Large intestine (tissue), 3 donors: ENCODE results near the gene PIAS2. TPM values are rescaled to one million over a fixed set of nuclear protein-coding genes. Genes with fewer than 3 reads are reported as not detected.
"Not testable (repeated sequence)": the region's sequence is repeated elsewhere in the genome, so short reads cannot be mapped to it uniquely, and the experiment has no call there.

Source experiments
- DNase-seq, 2 donors: peaks; one replicate each; pipeline versions ENCODE4 v3.0.0 to v3.0.0-alpha.2; 2013
- H3K27ac ChIP-seq: one replicate; pipeline ENCODE4 v1.5.1; 2013; ENCODE audit warnings: low read length
- H3K27me3 ChIP-seq: 2 replicates; pipeline ENCODE4 v1.6.1; 2013; ENCODE audit warnings: low read length; ENCODE audit not compliant: control insufficient read depth, insufficient read depth
- H3K36me3 ChIP-seq: 2 replicates; pipeline ENCODE4 v1.6.1; 2013; ENCODE audit warnings: low read length; ENCODE audit not compliant: control insufficient read depth, insufficient read depth
- H3K4me1 ChIP-seq: one replicate; pipeline ENCODE4 v1.6.1; 2013; ENCODE audit warnings: low read length; ENCODE audit not compliant: control insufficient read depth, insufficient read depth
- H3K4me3 ChIP-seq: one replicate; pipeline ENCODE4 v1.5.1; 2013; ENCODE audit warnings: low read length
- H3K9me3 ChIP-seq: one replicate; pipeline ENCODE4 v1.6.1; 2013; ENCODE audit warnings: mild to moderate bottlenecking, low read depth, low read length, moderate library complexity; ENCODE audit not compliant: control insufficient read depth
- WGBS: methylation state at CpG from one replicate; pipeline ENCODE4 v1.1.5; 2013; ENCODE audit warnings: low lambda C conversion rate; ENCODE audit not compliant: insufficient coverage; 5-methylcytosine and 5-hydroxymethylcytosine counted together
- polyA plus RNA-seq: library from polyadenylated mRNA; unstranded; fragments of 120-200 nt; gene quantifications from one replicate; pipeline ENCODE4 v1.2.1, GENCODE V29; 2013

PIAS2 gene
- polyA plus RNA-seq, 1 donor = 13.1 TPM

DNA sequence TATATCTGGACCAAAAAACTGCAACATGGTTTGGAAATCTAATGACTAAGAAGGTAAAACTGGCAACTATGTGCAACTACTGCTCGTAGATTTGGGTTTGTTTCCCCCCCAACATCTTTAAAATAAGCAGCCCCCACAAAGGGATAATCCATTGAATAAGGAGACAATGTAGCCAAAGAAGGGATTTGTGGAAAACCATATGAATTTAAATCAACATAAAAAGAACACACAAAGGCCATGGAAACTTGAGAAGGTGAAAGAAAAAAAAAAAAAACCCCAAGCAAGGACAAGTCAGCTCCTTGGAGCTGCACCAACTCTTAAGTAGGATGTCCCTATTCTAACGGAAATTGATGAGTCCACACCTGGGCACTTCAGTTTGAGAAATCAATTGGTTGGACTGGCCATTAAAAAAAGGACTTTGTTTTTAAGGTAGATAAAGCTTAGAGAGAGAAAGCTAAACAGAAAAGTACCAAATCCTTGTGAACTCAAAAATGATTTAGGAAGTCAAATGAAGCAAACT is 106.8 kb downstream of the PIAS2 start:
- Histone ChIP-seq H3K9me3 (no peaks in the 10 kb centered on the region), H3K4me1 (no peaks in the 10 kb centered on the region), H3K27me3 (no peaks in the 10 kb centered on the region), H3K4me3 (no peak overlapping the region), H3K36me3 (no peaks in the 10 kb centered on the region), H3K27ac (no peak overlapping the region)
- DNase-seq = no peak
- WGBS = 75% methylated on average over 1 of the region's 2 CpGs

DNA sequence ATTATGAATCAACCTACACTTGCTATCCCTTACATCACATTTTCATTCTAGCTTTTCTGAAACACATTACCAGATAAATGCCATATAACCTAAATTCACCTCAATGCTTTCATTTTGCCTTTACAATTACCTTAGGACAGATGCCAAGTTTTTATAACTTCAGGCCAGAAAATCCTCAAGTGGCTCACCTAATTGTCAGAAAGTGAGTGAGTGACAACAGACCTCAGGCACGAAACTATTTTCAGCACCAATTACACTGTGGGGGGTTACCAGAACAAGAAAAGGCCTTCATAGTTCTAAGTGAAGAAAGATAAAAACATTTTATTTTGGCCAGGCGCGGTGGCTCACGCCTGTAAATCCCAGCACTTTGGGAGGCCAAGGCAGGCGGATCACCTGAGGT is 108.2 kb downstream of the PIAS2 start:
- Histone ChIP-seq H3K36me3 (no peaks in the 10 kb centered on the region), H3K4me3 (no peak overlapping the region), H3K27me3 (no peaks in the 10 kb centered on the region), H3K9me3 (no peaks in the 10 kb centered on the region), H3K4me1 (no peaks in the 10 kb centered on the region), H3K27ac (no peak overlapping the region)
- no CpG with 5 or more reads among the region's 5 CpGs for WGBS
- no peak for DNase-seq

DNA sequence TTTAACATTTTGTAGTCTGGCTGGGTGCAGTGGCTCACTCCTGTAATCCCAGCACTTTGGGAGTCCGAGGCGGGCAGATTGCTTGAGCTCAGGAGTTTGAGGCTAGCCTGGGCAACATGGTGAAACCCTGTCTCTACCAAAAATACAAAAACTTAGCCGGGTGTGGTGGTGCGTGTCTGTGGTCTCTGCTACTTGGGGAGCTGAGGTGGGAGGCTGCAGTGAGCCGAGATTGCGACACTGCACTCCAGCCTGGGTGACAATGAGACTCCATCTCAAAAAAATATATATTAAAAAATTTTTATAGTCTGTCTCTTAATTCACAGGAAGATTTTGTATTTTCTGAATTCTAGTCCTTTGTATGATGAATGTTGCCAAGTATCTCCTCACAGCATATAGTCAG is 121.4 kb downstream of the PIAS2 start:
- not testable (repeated sequence) for H3K4me3 ChIP-seq, H3K36me3 ChIP-seq, H3K27ac ChIP-seq, H3K4me1 ChIP-seq, H3K27me3 ChIP-seq, H3K9me3 ChIP-seq, DNase-seq
- no CpG with 5 or more reads among the region's 6 CpGs for WGBS

DNA sequence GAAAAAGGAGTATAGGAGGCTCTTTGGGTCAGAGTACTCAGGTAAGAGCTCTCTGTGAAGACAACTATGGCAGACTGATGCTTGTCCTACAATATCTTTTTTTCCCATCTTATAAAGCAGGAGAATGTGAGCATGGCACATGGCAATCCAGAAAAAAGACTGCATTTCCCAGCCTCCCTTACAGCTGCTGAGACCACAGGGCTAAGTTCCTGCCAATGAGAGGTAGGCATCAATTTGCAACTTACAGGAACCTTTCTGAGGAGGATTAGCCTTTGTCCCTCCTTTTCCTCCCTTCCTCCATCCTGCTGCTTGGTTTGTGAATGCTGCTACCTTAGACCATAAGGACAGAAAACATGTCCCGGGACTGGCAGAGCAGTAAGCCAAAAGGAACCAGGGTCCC is 122.7 kb downstream of the PIAS2 start:
- no peak overlapping the region for H3K27ac ChIP-seq
- H3K36me3 ChIP-seq = no peaks in the 10 kb centered on the region
- no peaks in the 10 kb centered on the region for H3K9me3 ChIP-seq
- H3K4me1 ChIP-seq = no peaks in the 10 kb centered on the region
- H3K27me3 ChIP-seq = no peaks in the 10 kb centered on the region
- DNase-seq = no peak
- no CpG with 5 or more reads among the region's 1 CpG for WGBS
- no peak overlapping the region for H3K4me3 ChIP-seq

DNA sequence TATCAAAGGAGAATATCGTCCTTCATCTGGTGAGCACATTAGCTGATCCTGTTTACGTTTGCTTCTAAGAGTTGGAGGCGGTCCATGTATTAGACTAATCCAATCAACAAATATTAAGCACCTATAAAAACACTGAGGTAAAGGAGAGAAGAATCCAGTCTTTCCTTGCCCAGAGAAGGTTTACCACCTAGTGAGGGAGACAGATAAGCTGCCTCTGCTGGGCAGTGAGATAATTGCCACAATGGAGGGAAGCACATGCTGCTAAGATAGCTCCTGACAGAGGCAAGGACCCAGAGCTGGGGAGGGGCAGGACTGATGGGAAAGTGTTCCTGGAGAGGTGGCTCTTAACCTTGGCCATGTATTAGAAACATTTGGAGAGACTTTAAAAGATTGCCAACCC is 123.7 kb downstream of the PIAS2 start:
- H3K4me1 ChIP-seq = no peaks in the 10 kb centered on the region
- DNase-seq = no peak
- H3K36me3 ChIP-seq = no peaks in the 10 kb centered on the region
- 40% methylated on average over 2 of the region's 3 CpGs for WGBS
- no peaks in the 10 kb centered on the region for H3K27me3 ChIP-seq
- no peaks in the 10 kb centered on the region for H3K9me3 ChIP-seq
- H3K4me3 ChIP-seq = no peak overlapping the region
- no peak overlapping the region for H3K27ac ChIP-seq

DNA sequence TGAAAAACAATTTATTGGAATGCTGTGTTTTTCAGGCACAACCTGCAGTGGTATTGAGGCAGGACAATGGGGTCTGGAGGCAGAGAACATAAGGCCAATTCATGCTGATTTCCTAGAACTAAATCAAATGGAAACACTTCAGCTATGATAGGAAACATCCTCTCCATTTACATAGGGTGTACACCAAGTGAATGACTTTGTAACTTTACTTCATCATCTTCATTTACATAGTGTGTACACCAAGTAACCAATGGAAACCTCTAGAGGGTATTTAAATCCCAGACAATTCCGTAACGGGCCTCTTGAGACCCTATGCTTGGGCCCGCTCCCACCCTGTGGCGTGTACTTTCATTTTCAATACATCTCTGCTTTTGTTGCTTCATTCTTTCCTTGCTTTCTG is 128.2 kb downstream of the PIAS2 start:
- WGBS = 100% methylated on average over 1 of the region's 4 CpGs
- H3K4me3 ChIP-seq = no peak overlapping the region
- H3K27ac ChIP-seq = no peak overlapping the region
- H3K36me3 ChIP-seq = no peaks in the 10 kb centered on the region
- H3K27me3 ChIP-seq = no peaks in the 10 kb centered on the region
- no peak for DNase-seq
- no peaks in the 10 kb centered on the region for H3K4me1 ChIP-seq
- H3K9me3 ChIP-seq = no peaks in the 10 kb centered on the region

DNA sequence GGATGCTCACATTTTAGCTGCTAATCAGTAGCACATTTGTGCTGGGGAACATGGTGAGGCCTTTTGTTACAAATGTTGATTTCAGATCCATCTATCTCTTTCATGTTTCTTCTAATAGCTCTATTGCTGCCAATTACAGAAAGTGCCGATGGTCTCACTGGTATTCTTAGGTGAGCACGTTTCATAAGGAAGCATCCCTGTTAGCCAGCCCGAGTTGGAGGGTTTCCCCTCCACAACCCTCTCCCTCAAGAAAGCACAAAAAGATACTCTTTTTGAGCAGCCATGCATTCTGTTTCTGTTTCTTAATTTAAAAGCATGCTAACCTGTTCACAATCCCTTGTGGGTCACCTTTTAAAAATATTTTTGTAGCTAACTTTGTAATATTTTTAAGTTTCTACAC is 129.6 kb downstream of the PIAS2 start:
- H3K27me3 ChIP-seq = no peaks in the 10 kb centered on the region

DNA sequence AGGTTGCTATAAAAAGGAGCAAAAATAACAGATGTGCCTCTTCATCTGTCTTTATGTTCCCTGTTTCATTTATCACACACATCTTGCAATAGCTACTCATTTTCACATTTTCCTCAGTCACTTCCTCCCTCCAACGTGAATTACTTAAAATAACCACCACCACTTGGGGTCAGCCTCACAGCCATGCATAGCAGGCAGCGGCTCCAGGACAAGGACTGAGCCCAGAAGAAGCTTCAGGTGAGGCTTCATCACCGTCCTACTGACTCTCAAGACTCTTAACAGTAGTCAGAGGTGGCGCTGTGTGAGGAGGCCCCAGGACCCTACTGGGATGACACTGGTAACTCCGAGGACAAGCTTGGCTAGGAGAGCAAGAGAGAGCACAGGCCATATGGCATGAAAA is 144.9 kb downstream of the PIAS2 start:
- H3K27me3 ChIP-seq = peaks cover 3% of the 10 kb centered on the region
- DNase-seq = no peak
- WGBS = no CpG with 5 or more reads among the region's 5 CpGs
- no peaks in the 10 kb centered on the region for H3K4me1 ChIP-seq
- no peaks in the 10 kb centered on the region for H3K9me3 ChIP-seq
- no peaks in the 10 kb centered on the region for H3K36me3 ChIP-seq
- H3K4me3 ChIP-seq = no peak overlapping the region
- H3K27ac ChIP-seq = no peak overlapping the region

More for the DNA sequence above, 129.6 kb downstream of the PIAS2 start:
- WGBS = no CpG with 5 or more reads among the region's 3 CpGs
- no peaks in the 10 kb centered on the region for H3K36me3 ChIP-seq
- no peak overlapping the region for H3K4me3 ChIP-seq
- no peak for DNase-seq
- H3K9me3 ChIP-seq = no peaks in the 10 kb centered on the region
- no peaks in the 10 kb centered on the region for H3K4me1 ChIP-seq
- H3K27ac ChIP-seq = no peak overlapping the region

DNA sequence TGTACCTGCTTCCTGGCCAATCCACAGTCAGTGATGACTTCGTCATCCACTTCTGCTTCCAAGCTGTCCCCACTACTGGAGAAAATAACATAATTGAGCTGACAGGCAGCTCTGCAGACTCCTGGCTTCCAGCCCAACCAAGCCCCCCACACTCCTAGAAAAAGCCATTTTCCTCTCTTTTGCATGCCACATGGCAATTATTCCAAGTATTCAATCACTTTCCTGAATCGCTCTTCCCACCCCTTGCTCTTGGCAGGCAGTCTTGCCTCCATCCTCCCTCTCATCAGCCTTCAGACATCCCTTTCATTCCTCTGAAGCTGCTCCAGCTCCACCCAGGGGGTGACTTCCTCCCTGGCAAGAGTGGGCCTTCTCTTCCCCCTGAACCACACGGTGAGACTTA is 146.2 kb downstream of the PIAS2 start:
- WGBS = 88% methylated on average over 1 of the region's 3 CpGs
- Histone ChIP-seq H3K27ac (no peak overlapping the region), H3K4me3 (no peak overlapping the region), H3K36me3 (no peaks in the 10 kb centered on the region), H3K9me3 (no peaks in the 10 kb centered on the region), H3K4me1 (no peaks in the 10 kb centered on the region), H3K27me3 (peaks cover 3% of the 10 kb centered on the region)
- no peak for DNase-seq

DNA sequence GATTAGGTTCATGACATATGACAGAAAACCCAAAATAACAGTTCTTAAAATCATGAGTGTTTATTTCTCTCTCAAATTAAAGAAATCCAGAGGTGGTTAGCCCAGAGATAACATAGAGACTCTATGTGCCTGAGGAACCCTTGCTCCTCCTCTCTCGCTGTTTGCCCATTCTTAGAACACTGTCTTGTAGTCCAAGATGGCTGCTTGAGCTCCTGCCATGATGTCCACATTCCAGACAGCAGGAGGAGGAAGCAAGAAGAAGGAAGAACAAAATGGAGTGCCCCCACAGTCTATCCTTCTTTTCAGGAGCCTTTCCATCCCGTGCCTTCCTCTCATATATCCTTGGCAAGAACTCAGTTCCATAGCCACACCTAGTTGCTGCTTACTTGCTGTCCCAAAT is 146.6 kb downstream of the PIAS2 start:
- Histone ChIP-seq H3K27me3 (peaks cover 3% of the 10 kb centered on the region), H3K9me3 (no peaks in the 10 kb centered on the region), H3K36me3 (no peaks in the 10 kb centered on the region), H3K4me1 (no peaks in the 10 kb centered on the region), H3K27ac (no peak overlapping the region), H3K4me3 (no peak overlapping the region)
- no CpG with 5 or more reads among the region's 2 CpGs for WGBS
- DNase-seq = no peak

DNA sequence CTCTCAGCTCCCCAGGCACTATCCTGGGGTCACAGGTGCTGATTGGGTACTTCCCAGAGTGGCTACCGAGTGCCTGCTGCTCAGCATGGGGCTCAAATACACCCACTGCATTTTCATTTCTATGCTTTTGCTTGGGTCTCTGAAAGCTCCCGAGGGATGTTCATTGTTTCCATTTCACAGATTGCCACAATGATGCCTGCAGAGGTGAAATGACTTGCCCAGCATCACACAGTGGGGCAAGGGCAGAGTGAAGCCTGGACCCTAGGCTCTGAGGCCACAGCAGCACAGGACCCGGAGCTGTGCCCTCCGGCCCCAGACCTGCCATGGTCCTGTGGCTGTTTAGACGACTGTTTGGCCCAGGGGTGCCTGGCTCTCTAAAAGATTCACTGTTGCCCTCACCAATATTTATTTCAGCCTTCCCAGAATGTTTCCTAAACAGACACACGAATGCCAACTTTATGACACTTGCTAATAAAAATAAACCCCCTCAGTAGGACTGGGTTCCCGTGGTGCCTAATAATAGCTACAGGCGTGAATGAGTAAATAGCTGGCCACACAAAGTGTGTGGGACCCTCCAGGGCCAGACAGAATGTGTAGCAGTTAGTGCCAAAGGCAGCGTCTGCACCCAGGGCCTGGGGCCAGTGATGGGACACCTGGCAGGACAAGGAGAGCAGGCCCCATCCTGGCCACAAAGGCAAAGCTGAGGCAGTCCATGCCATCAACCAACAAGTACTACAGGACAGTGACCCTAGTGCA is 149.0 kb downstream of the PIAS2 start:
- Histone ChIP-seq H3K36me3 (no peaks in the 10 kb centered on the region), H3K27me3 (peaks cover 7% of the 10 kb centered on the region), H3K4me3 (no peak overlapping the region), H3K9me3 (no peaks in the 10 kb centered on the region), H3K4me1 (no peaks in the 10 kb centered on the region), H3K27ac (no peak overlapping the region)
- no CpG with 5 or more reads among the region's 9 CpGs for WGBS
- DNase-seq = no peak
